K562 (cell line): ENCODE measurements around the gene MRAS. TPM values are rescaled to one million over a fixed set of nuclear protein-coding genes. Genes with fewer than 3 reads are reported as not detected.
A peak's percentile ranks its signal among the peaks of the same experiment; 100 is the strongest.

Source experiments
- ATAC-seq: fragments of 200-7000 bp; cut with Tn5 transposase; 3 replicates; pipeline ENCODE4 v1.9.1; 2020; ENCODE audit warnings: moderate library complexity
- BruUV-seq: library from RNA; stranded (reverse); fragments of 400-500 nt; replicated peaks from 2 replicates; lab custom pipeline; 2021; lab: Mats Ljungman, UMichigan
- CTCF ChIA-PET: fragments of 300-600 bp; formaldehyde crosslinking; extraction: SDS; loops from one replicate; lab custom pipeline; 2021; ENCODE audit warnings: low intra/inter-chr PET ratio; lab: Yijun Ruan, JAX
- POLR2A ChIA-PET: fragments of 300-600, 350-650 bp; sonication (Branson Sonifier 250); formaldehyde crosslinking; extraction: SDS; loops from one replicate; lab custom pipeline; 2021; ENCODE audit warnings: antibody characterized with exemption, inconsistent platforms; lab: Yijun Ruan, JAX
- DNase-seq, 4 experiments: peaks; one replicate each; pipeline versions ENCODE4 v3.0.0 to v3.0.0-alpha.2; 2011 to 2018; ENCODE audit warnings: low spot score in 3 of 4, mixed read lengths in 3 of 4; ENCODE audit errors: extremely low read depth in 1 of 4
- FAIRE-seq: peaks from 2 replicates; lab custom pipeline; 2011; peaks lifted over from hg19 to GRCh38; lab: Jason Lieb, UNC
- H2AFZ ChIP-seq: 2 replicates; pipeline ENCODE4 v1.6.0; 2011; ENCODE audit warnings: low read depth, low read length, control low read depth, inconsistent platforms
- H3K27ac ChIP-seq: fragments of 200-600 bp; 3 replicates; pipeline ENCODE4 v1.8.0; 2011; ENCODE audit warnings: low read depth, mild to moderate bottlenecking, control low read depth, inconsistent platforms, low read length, moderate library complexity, mixed read lengths; ENCODE audit errors: extremely low read depth
- H3K27me3 ChIP-seq, 2 experiments: fragments of 300-600 bp in 1 of 2; 2 replicates in 1 of 2; 3 replicates in 1 of 2; pipeline versions ENCODE4 v1.6.0 to v1.8.0; 2011; ENCODE audit warnings: inconsistent platforms in 2 of 2, low read length in 2 of 2, mild to moderate bottlenecking in 1 of 2, mixed read lengths in 1 of 2, moderate library complexity in 1 of 2; ENCODE audit not compliant: control insufficient read depth in 2 of 2, insufficient read depth in 2 of 2
- H3K36me3 ChIP-seq: fragments of 300-600 bp; 3 replicates; pipeline ENCODE4 v1.8.0; 2011; ENCODE audit warnings: mild to moderate bottlenecking, low read length, inconsistent platforms; ENCODE audit not compliant: control insufficient read depth, insufficient read depth
- H3K4me1 ChIP-seq, 2 experiments: fragments of 200-600 bp in 1 of 2; replicated peaks in 1 of 2; 2 replicates in 1 of 2; 3 replicates in 1 of 2; pipeline versions ENCODE4 v1.5.1 to v1.8.0; 2011; ENCODE audit warnings: inconsistent platforms in 2 of 2, low read length in 2 of 2, mild to moderate bottlenecking in 1 of 2, mixed read lengths in 1 of 2, moderate library complexity in 1 of 2; ENCODE audit not compliant: control insufficient read depth in 2 of 2, insufficient read depth in 2 of 2
- H3K4me2 ChIP-seq: 2 replicates; pipeline ENCODE4 v1.6.1; 2011; ENCODE audit warnings: low read length, control low read depth, inconsistent platforms, mixed read lengths; ENCODE audit not compliant: insufficient read depth
- H3K4me3 ChIP-seq: fragments of 200-600 bp; sonication (generic), shearing (Covaris generic); 2 replicates; pipeline ENCODE4 v1.5.1; 2016; ENCODE audit warnings: control low read depth, inconsistent platforms
- H3K79me2 ChIP-seq: fragments of 200-600 bp; 3 replicates; pipeline ENCODE4 v1.8.0; 2011; ENCODE audit warnings: low read length, inconsistent platforms; ENCODE audit not compliant: control insufficient read depth, insufficient read depth
- H3K9ac ChIP-seq, 2 experiments: 2 replicates each; pipeline versions ENCODE4 v1.6.0 to v1.6.1; 2011; ENCODE audit warnings: low read depth in 2 of 2, low read length in 2 of 2, control low read depth in 1 of 2, inconsistent platforms in 1 of 2, mild to moderate bottlenecking in 1 of 2, mixed read lengths in 1 of 2; ENCODE audit not compliant: insufficient read depth in 1 of 2
- H3K9me1 ChIP-seq: one replicate; pipeline ENCODE4 v1.6.0; 2011; ENCODE audit warnings: inconsistent platforms, mild to moderate bottlenecking, low read length, moderate library complexity; ENCODE audit not compliant: control insufficient read depth, insufficient read depth
- H3K9me3 ChIP-seq: replicated peaks from 2 replicates; pipeline ENCODE4 v1.5.1; 2011; ENCODE audit warnings: low read depth, low read length, inconsistent platforms; ENCODE audit not compliant: control insufficient read depth, insufficient read depth
- H4K20me1 ChIP-seq: replicated peaks from 2 replicates; pipeline ENCODE4 v1.6.1; 2011; ENCODE audit warnings: low read length, inconsistent platforms, mixed read lengths; ENCODE audit not compliant: control insufficient read depth, insufficient read depth
- IRF9 ChIP-seq: fragments of 450-650 bp; IDR thresholded peaks from 2 replicates; pipeline ENCODE4 v1.6.1; 2016; ENCODE audit warnings: missing biosample characterization, missing genetic modification characterization
- KDM5B ChIP-seq: fragments of 200-600 bp; sonication (generic); IDR thresholded peaks from 2 replicates; pipeline ENCODE4 v1.6.1; 2012; ENCODE audit warnings: low read depth, mild to moderate bottlenecking, moderate library complexity, low read length, control low read depth, inconsistent platforms; ENCODE audit not compliant: insufficient replicate concordance
- RAD21 ChIP-seq, 2 experiments: fragments of 250-450 bp in 1 of 2; fragments of 450-650 bp in 1 of 2; sonication (Bioruptor Pico) in 1 of 2; formaldehyde crosslinking in 1 of 2; IDR thresholded peaks in 1 of 2; conservative IDR thresholded peaks in 1 of 2; 2 replicates each; pipeline versions ENCODE4 v1.4.0 to v1.8.0; 2020 to 2022; ENCODE audit warnings: mild to moderate bottlenecking in 2 of 2, moderate library complexity in 1 of 2
- RBM15 ChIP-seq: fragments of 200-400 bp; formaldehyde crosslinking; IDR thresholded peaks from 2 replicates; pipeline ENCODE4 v1.6.1; 2018; ENCODE audit warnings: mild to moderate bottlenecking, low read length, moderate library complexity; ENCODE audit not compliant: insufficient read depth
- RCOR1 ChIP-seq, 2 experiments: IDR thresholded peaks; 2 replicates each; pipeline ENCODE4 v1.6.1; 2012; ENCODE audit warnings: low read depth in 2 of 2, low read length in 2 of 2, borderline replicate concordance in 1 of 2, improper control_type of control experiment in 1 of 2
- XRCC3 ChIP-seq: fragments of 450-650 bp; IDR thresholded peaks from 2 replicates; pipeline ENCODE4 v1.6.1; 2017; ENCODE audit warnings: mild to moderate bottlenecking, moderate library complexity
- ZC3H4 ChIP-seq: sonication (generic); formaldehyde crosslinking; IDR thresholded peaks from 2 replicates; pipeline ENCODE4 v1.9.0; 2021; ENCODE audit warnings: missing genetic modification reagents, borderline replicate concordance
- WGBS: fragments of 100-300 bp; shearing (Covaris generic); methylation state at CpG from one replicate; pipeline ENCODE4 v1.1.6; 2016; ENCODE audit warnings: low coverage, mixed read lengths; ENCODE audit not compliant: insufficient coverage; ENCODE audit errors: missing lambda C conversion rate; 5-methylcytosine and 5-hydroxymethylcytosine counted together
- in situ Hi-C: fragments of 300-500 bp; cut with MboI; formaldehyde crosslinking; loops from 4 replicates; pipeline ENCODE4 v1.15.0; 2018; ENCODE audit warnings: inconsistent platforms, mixed read lengths
- intact Hi-C: fragments of 100-400 bp; cut with micrococcal nuclease; formaldehyde crosslinking; loops from 2 replicates; pipeline ENCODE4 v1.14.2; 2022
- polyA plus RNA-seq, 8 experiments: library from polyadenylated mRNA; depleted of rRNA in 4 of 8; stranded (reverse) in 5 of 8; unstranded in 3 of 8; fragments of >200 nt; fragmentation: Nextera tagmentation in 2 of 8; fragmentation: Illumina TruSeq in 1 of 8; extraction: Ambion mirVana in 2 of 8; extraction: Trizol in 1 of 8; gene quantifications; 2 replicates each; pipeline versions ENCODE4 v1.2.1 to v1.2.3, GENCODE V29; 2011 to 2014; ENCODE audit warnings: inconsistent platforms in 1 of 8, missing spikeins in 1 of 8
- total RNA-seq, 7 experiments: library from RNA; depleted of rRNA in 6 of 7; stranded (reverse); fragments of >200 nt in 6 of 7; fragmentation: Illumina TruSeq in 2 of 7; extraction: Trizol in 2 of 7; gene quantifications; 2 replicates each; pipeline versions ENCODE4 v1.2.1 to v1.2.3, GENCODE V29; 2011 to 2021; ENCODE audit warnings: low replicate concordance in 1 of 7
- TF ChIP-seq, protein P1 (sequence below): fragments of 250-450 bp; sonication (Bioruptor Pico); IDR thresholded peaks from 2 replicates; pipeline ENCODE4 v1.4.0; 2020; ENCODE audit warnings: mild to moderate bottlenecking, moderate library complexity
- TF ChIP-seq, protein P2 (sequence below): fragments of 450-650 bp; IDR thresholded peaks from 2 replicates; pipeline ENCODE4 v1.6.1; 2016; ENCODE audit warnings: low read depth

MRAS gene
- total and polyA plus RNA-seq, 9 of the 15 experiments (the other 6 are each of a cell fraction or from before 2014, with no cell fraction given): 1.5 to 10.0 (median 5.0) TPM

- FAIRE-seq (no peak), DNase-seq (peak in 1 of 4 experiments; percentile 14), ATAC-seq (no peak)
- in situ Hi-C loops: no loop called here
- no peak overlapping the region for H3K4me3 ChIP-seq
- H3K9ac ChIP-seq: no peak overlapping the region
- no TSS peak for BruUV-seq
- H3K79me2 ChIP-seq: no peaks in the 10 kb centered on the region
- ChIA-PET POLR2A (interaction anchor here (0.6 to 1.1 kb wide), 2 partner anchors 16 to 531 kb away, joined by 3 to 4 read pairs; no protein-coding TSS in a partner anchor), CTCF (no interaction called here)
- no peaks in the 10 kb centered on the region for H3K36me3 ChIP-seq
- H3K9me3 ChIP-seq: no peaks in the 10 kb centered on the region
- H4K20me1 ChIP-seq: no peaks in the 10 kb centered on the region
- H3K27ac ChIP-seq: no peak overlapping the region
- H3K4me2 ChIP-seq: no peak overlapping the region
- no peaks in the 10 kb centered on the region for H3K9me1 ChIP-seq
- intact Hi-C loops: loop anchor here (10.0 kb wide), 1 partner anchor 49 kb away; no protein-coding TSS in a partner anchor
- H3K27me3 ChIP-seq: peaks cover 0 to 10% of the 10 kb centered on the region in 2 experiments; a peak in 1 of 5 replicates
- H2AFZ ChIP-seq: no peak overlapping the region
- WGBS: 10% methylated on average over 10 of the region's 10 CpGs
- no peaks in the 10 kb centered on the region; a peak in 2 of 5 replicates for H3K4me1 ChIP-seq
- TF ChIP-seq, protein P1, sequence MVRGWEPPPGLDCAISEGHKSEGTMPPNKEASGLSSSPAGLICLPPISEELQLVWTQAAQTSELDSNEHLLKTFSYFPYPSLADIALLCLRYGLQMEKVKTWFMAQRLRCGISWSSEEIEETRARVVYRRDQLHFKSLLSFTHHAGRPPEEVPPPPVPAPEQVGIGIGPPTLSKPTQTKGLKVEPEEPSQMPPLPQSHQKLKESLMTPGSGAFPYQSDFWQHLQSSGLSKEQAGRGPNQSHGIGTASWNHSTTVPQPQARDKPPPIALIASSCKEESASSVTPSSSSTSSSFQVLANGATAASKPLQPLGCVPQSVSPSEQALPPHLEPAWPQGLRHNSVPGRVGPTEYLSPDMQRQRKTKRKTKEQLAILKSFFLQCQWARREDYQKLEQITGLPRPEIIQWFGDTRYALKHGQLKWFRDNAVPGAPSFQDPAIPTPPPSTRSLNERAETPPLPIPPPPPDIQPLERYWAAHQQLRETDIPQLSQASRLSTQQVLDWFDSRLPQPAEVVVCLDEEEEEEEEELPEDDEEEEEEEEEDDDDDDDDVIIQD (CRISPR knock-in tag): no peak
- TF ChIP-seq RAD21 (CRISPR knock-in tag; conservative IDR thresholded peaks at IDR 0.05 in 1 of 2, IDR thresholded peaks at IDR 0.05 in 1 of 2): no peak
- peak in 1 of 2 experiments; percentile 49; a peak in 1 of 4 replicates for TF ChIP-seq RCOR1 (IDR thresholded peaks at IDR 0.05; ENCODE audit: borderline replicate concordance in 1 of 2, low read depth in 2 of 2, low read length in 2 of 2)
- TF ChIP-seq XRCC3: no peak
- TF ChIP-seq RBM15: no peak
- TF ChIP-seq ZC3H4 (CRISPR knock-in tag): no peak
- TF ChIP-seq, protein P2, sequence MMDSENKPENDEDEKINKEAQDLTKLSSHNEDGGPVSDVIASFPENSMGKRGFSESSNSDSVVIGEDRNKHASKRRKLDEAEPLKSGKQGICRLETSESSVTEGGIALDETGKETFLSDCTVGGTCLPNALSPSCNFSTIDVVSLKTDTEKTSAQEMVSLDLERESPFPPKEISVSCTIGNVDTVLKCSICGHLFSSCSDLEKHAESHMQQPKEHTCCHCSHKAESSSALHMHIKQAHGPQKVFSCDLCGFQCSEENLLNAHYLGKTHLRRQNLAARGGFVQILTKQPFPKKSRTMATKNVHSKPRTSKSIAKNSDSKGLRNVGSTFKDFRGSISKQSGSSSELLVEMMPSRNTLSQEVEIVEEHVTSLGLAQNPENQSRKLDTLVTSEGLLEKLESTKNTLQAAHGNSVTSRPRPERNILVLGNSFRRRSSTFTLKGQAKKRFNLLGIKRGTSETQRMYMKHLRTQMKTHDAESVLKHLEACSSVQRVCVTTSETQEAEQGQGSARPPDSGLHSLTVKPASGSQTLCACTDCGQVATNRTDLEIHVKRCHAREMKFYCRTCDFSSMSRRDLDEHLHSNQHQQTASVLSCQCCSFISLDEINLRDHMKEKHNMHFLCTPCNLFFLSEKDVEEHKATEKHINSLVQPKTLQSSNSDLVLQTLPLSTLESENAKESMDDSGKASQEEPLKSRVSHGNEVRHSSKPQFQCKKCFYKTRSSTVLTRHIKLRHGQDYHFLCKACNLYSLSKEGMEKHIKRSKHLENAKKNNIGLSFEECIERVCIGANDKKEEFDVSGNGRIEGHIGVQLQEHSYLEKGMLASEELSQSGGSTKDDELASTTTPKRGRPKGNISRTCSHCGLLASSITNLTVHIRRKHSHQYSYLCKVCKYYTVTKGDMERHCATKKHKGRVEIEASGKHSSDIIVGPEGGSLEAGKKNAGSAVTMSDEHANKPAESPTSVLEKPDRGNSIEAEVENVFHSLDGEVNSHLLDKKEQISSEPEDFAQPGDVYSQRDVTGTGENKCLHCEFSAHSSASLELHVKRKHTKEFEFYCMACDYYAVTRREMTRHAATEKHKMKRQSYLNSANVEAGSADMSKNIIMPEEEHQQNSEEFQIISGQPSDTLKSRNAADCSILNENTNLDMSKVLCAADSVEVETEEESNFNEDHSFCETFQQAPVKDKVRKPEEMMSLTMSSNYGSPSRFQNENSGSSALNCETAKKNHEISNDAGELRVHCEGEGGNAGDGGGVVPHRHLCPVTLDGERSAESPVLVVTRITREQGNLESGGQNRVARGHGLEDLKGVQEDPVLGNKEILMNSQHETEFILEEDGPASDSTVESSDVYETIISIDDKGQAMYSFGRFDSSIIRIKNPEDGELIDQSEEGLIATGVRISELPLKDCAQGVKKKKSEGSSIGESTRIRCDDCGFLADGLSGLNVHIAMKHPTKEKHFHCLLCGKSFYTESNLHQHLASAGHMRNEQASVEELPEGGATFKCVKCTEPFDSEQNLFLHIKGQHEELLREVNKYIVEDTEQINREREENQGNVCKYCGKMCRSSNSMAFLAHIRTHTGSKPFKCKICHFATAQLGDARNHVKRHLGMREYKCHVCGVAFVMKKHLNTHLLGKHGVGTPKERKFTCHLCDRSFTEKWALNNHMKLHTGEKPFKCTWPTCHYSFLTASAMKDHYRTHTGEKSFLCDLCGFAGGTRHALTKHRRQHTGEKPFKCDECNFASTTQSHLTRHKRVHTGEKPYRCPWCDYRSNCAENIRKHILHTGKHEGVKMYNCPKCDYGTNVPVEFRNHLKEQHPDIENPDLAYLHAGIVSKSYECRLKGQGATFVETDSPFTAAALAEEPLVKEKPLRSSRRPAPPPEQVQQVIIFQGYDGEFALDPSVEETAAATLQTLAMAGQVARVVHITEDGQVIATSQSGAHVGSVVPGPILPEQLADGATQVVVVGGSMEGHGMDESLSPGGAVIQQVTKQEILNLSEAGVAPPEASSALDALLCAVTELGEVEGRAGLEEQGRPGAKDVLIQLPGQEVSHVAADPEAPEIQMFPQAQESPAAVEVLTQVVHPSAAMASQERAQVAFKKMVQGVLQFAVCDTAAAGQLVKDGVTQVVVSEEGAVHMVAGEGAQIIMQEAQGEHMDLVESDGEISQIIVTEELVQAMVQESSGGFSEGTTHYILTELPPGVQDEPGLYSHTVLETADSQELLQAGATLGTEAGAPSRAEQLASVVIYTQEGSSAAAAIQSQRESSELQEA: no peak
- TF ChIP-seq IRF9 (tag): no peak
- TF ChIP-seq KDM5B: no peak
Measured at GRCh38 chr3:138383715-138384465, 35.5 kb downstream of the MRAS start.
